ENCODE results near the gene ST6GAL1. TPM values are rescaled to one million over a fixed set of nuclear protein-coding genes. Genes with fewer than 3 reads are reported as not detected.

ST6GAL1 gene
- total and polyA plus RNA-seq, 4 donors: 28.9 to 44.6 (median 34.6) TPM

DNA sequence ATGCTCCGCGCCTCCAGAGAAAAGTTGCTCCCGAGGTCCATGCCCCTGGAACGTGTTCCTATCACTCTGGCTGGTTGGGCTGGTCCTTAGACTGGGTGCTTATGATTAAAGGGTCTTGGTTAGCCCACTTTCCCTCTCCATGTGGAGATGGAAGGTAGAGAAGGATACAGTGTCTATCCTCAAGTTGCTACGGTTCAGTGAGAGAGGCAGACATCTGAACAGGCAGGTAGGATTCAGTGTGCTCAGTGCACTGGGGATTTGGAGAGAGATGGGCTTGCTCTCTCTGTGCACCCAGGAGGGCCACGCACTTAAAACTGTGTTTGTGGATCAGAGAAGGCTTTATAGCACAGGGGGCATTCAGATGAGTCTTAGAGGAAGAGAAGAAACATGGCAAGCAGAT lies 146.0 kb downstream of the ST6GAL1 start:
- Histone ChIP-seq H3K4me3 (ENCODE audit: low read depth, low read length) (no peak overlapping the region), H3K9me3 (ENCODE audit: control insufficient read depth, insufficient read depth, low read length) (no peaks in the 10 kb centered on the region), H3K27me3 (ENCODE audit: control insufficient read depth, insufficient read depth, low read length) (no peaks in the 10 kb centered on the region), H3K4me1 (ENCODE audit: control insufficient read depth, insufficient read depth, low read length) (no peaks in the 10 kb centered on the region), H3K36me3 (ENCODE audit: control insufficient read depth, insufficient read depth, low read length) (no peaks in the 10 kb centered on the region), H3K27ac (ENCODE audit: low read depth, low read length) (no peak overlapping the region)
- no peak for DNase-seq (ENCODE audit: low read depth in 4 of 6, low spot score in 6 of 6)
- 87% methylated on average over 5 of the region's 6 CpGs for WGBS (ENCODE audit: insufficient coverage)

DNA sequence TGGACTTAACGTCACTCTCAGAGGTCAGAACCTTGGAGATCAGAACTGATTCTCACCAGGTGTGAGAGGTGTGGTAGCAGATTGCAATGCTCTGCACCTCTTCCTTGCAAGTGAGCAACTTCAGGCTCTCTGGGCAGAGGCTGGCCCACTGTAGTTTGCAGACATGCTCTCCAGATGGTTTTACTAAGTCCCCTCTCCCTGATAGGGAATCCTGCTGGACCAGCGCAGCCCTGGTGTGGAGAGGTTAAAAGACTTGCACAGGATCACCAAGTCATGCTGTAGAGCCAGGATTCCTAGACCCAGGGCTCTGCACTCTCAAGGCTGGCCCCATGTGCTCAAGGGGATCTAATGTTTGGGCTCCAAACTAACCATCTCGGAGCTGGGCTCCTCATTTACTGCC lies 146.8 kb downstream of the ST6GAL1 start:
- H3K4me3 ChIP-seq (ENCODE audit: low read depth, low read length): no peak overlapping the region
- 96% methylated on average over 2 of the region's 3 CpGs for whole genome bisulfite sequencing (ENCODE audit: insufficient coverage)
- H3K27me3 ChIP-seq (ENCODE audit: control insufficient read depth, insufficient read depth, low read length): no peaks in the 10 kb centered on the region

DNA sequence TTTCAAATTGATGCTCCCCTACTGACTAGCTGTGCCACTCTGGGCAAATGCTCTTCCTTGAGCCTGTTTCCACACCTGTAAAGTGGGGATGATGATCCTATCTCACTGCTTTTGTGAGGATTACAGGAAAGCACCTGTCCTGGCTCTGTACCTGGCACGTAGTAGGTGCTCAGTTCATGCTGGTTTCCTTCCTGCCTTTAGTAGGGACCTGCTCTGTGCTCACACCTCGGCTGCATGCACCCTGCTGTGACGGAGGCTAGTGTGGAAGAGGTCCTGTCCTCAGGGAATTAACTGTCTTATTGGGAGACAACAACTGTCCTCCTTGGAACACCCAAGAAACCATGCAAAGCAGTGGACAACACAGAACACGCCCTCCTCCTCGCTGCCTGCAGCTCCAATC lies 147.2 kb downstream of the ST6GAL1 start:
- H3K4me1 ChIP-seq (ENCODE audit: control insufficient read depth, insufficient read depth, low read length): no peaks in the 10 kb centered on the region
- H3K36me3 ChIP-seq (ENCODE audit: control insufficient read depth, insufficient read depth, low read length): no peaks in the 10 kb centered on the region
- H3K9me3 ChIP-seq (ENCODE audit: control insufficient read depth, insufficient read depth, low read length): no peaks in the 10 kb centered on the region
- no peak overlapping the region for H3K27ac ChIP-seq (ENCODE audit: low read depth, low read length)
- H3K4me3 ChIP-seq (ENCODE audit: low read depth, low read length): no peak overlapping the region
- 86% methylated on average over 3 of the region's 5 CpGs for WGBS (ENCODE audit: insufficient coverage)
- DNase-seq (ENCODE audit: low read depth in 4 of 6, low spot score in 6 of 6): no peak
- H3K27me3 ChIP-seq (ENCODE audit: control insufficient read depth, insufficient read depth, low read length): no peaks in the 10 kb centered on the region

More for the DNA sequence above, 146.8 kb downstream of the ST6GAL1 start:
- Histone ChIP-seq H3K4me1 (ENCODE audit: control insufficient read depth, insufficient read depth, low read length) (no peaks in the 10 kb centered on the region), H3K27ac (ENCODE audit: low read depth, low read length) (no peak overlapping the region), H3K36me3 (ENCODE audit: control insufficient read depth, insufficient read depth, low read length) (no peaks in the 10 kb centered on the region), H3K9me3 (ENCODE audit: control insufficient read depth, insufficient read depth, low read length) (no peaks in the 10 kb centered on the region)
- no peak for DNase-seq (ENCODE audit: low read depth in 4 of 6, low spot score in 6 of 6)

DNA sequence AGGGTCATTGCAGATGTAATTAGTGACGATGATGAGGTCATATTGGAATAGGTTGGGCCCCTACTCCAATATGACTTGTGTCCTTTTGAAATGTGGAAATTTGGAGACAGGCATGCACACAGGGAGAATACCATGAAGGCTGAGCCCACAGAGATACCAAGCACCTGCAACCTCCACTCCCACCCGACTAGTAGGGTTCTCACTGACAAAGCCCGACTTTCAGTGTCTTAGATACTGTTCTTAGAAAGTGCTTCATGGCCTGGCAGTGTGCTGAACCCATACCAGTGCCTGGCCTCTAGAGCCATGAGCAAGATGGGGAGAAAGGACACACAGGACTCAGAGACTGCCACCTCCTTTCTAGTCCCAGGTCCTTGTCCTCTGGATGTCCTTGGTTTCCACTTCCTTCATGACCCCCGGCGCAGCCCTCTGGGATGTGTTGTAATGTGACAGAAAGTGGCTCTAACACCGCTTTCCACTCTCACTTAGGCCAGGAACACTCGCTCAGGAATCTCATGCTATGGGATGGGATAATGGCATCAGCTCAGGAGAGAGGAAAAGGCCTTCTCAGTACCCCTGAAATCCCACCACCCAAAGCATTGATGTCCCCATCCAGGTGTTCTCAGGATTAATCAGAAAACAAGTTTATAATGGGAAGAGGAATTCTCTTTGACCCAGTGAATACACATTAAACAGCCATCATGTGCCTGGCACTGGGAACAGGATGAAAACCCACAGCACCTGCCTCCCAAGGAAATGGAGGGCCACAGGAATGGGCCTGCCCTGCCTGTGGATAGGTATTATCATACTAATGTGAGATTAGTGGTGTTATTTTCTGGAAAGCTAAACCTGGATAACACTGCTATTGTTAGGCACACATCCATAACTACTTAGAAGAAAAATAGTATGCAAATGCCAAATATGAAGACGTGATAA lies 149.0 kb downstream of the ST6GAL1 start:
- Histone ChIP-seq H3K27ac (ENCODE audit: low read depth, low read length) (no peak overlapping the region), H3K36me3 (ENCODE audit: control insufficient read depth, insufficient read depth, low read length) (no peaks in the 10 kb centered on the region), H3K4me1 (ENCODE audit: control insufficient read depth, insufficient read depth, low read length) (no peaks in the 10 kb centered on the region), H3K4me3 (ENCODE audit: low read depth, low read length) (no peak overlapping the region), H3K27me3 (ENCODE audit: control insufficient read depth, insufficient read depth, low read length) (no peaks in the 10 kb centered on the region), H3K9me3 (ENCODE audit: control insufficient read depth, insufficient read depth, low read length) (no peaks in the 10 kb centered on the region)
- WGBS (ENCODE audit: insufficient coverage): 93% methylated on average over 2 of the region's 8 CpGs
- no peak for DNase-seq (ENCODE audit: low read depth in 4 of 6, low spot score in 6 of 6)

DNA sequence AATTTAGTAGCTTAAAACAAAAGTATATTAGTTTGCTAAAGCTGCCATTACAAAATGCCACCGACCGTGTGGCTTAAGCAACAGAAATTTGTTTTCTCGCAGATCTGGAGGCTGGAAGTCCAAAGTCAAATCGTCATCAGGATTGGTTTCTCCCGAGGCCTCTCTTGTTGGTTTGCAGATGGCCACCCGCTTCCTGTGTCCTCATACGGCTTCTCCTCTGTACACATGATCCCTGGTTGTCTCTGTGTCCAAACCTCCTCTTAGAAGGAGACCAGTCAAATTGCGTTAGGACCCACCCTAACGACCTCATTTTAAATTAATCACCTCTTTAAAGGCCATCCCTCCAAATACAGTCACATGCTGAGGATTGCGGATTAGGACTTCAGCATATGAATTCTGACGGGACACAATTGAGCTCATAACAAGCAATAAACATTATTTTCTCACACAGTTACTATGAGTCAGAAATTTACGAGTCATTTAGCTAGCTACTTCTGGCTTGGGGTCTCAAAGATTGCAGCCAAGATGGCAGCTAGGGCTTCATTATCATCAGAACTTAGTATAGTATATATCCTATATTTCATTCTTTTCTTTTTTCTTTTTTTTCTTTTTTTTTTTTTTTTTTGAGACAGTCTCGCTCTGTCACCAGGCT lies 150.6 kb downstream of the ST6GAL1 start:
- Histone ChIP-seq H3K27ac (ENCODE audit: low read depth, low read length) (no peak overlapping the region), H3K4me1 (ENCODE audit: control insufficient read depth, insufficient read depth, low read length) (no peaks in the 10 kb centered on the region), H3K27me3 (ENCODE audit: control insufficient read depth, insufficient read depth, low read length) (no peaks in the 10 kb centered on the region), H3K36me3 (ENCODE audit: control insufficient read depth, insufficient read depth, low read length) (no peaks in the 10 kb centered on the region), H3K9me3 (ENCODE audit: control insufficient read depth, insufficient read depth, low read length) (no peaks in the 10 kb centered on the region), H3K4me3 (ENCODE audit: low read depth, low read length) (no peak overlapping the region)
- 93% methylated on average over 11 of the region's 13 CpGs for WGBS (ENCODE audit: insufficient coverage)
- no peak for DNase-seq (ENCODE audit: low read depth in 4 of 6, low spot score in 6 of 6)

DNA sequence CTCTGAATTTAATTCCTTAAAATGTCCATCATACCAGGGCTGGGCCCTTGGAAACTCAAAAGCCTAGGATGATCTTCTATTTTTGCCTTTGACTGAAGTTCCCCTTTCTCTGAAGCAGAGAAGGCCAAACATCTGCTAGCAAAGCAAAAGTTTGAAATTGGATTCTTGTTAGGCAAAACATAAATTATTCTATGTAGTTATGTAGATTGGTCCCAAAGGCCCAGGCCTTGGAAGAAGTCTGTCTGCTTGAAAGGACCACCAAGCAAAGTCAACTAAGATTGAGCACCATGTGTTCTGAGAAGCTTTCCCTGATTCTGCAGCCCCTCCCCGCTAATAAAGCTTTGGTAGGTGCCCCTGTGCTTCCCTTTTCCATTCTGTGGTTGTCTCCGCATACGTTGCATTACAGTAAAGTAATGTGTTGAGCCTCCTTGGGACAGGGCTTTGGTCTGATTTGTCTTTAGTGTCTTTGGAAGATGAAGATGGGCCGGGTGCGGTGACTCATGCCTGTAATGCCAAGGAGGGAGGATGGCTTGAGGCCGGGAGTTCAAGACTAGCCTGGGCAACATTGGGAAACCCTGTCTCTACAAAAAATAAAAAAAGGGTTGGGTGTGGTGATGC lies 152.5 kb downstream of the ST6GAL1 start:
- no peaks in the 10 kb centered on the region for H3K4me1 ChIP-seq (ENCODE audit: control insufficient read depth, insufficient read depth, low read length)
- peaks cover 1% of the 10 kb centered on the region for H3K9me3 ChIP-seq (ENCODE audit: control insufficient read depth, insufficient read depth, low read length)
- no peak overlapping the region for H3K27ac ChIP-seq (ENCODE audit: low read depth, low read length)
- no peak overlapping the region for H3K4me3 ChIP-seq (ENCODE audit: low read depth, low read length)
- no peaks in the 10 kb centered on the region for H3K27me3 ChIP-seq (ENCODE audit: control insufficient read depth, insufficient read depth, low read length)
- WGBS (ENCODE audit: insufficient coverage): 91% methylated on average over 6 of the region's 6 CpGs
- no peaks in the 10 kb centered on the region for H3K36me3 ChIP-seq (ENCODE audit: control insufficient read depth, insufficient read depth, low read length)
- DNase-seq (ENCODE audit: low read depth in 4 of 6, low spot score in 6 of 6): no peak

DNA sequence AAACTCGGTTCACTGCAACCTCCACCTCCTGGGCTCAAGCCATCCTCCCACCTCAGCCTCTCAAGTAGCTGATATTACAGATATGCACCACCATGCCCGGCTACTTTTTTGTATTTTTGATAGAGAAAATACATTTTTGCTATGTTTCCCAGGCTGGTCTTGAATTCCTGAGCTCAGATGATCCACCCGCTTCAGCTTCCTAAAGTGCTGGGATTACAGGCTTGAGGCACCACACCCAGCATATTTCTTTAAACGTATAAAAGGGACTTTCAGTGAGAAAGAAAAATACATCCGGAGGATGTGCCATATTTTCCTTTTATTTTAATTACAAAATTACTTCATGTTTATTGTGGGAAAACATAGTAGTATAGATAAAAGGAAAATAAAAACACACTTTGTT lies 153.8 kb downstream of the ST6GAL1 start:
- peaks cover 1% of the 10 kb centered on the region for H3K9me3 ChIP-seq (ENCODE audit: control insufficient read depth, insufficient read depth, low read length)
- H3K27me3 ChIP-seq (ENCODE audit: control insufficient read depth, insufficient read depth, low read length): no peaks in the 10 kb centered on the region
- no peak overlapping the region for H3K4me3 ChIP-seq (ENCODE audit: low read depth, low read length)
- no peaks in the 10 kb centered on the region for H3K4me1 ChIP-seq (ENCODE audit: control insufficient read depth, insufficient read depth, low read length)
- no peak for DNase-seq (ENCODE audit: low read depth in 4 of 6, low spot score in 6 of 6)
- no peaks in the 10 kb centered on the region for H3K36me3 ChIP-seq (ENCODE audit: control insufficient read depth, insufficient read depth, low read length)
- no peak overlapping the region for H3K27ac ChIP-seq (ENCODE audit: low read depth, low read length)
- no CpG with 5 or more reads among the region's 5 CpGs for WGBS (ENCODE audit: insufficient coverage)

DNA sequence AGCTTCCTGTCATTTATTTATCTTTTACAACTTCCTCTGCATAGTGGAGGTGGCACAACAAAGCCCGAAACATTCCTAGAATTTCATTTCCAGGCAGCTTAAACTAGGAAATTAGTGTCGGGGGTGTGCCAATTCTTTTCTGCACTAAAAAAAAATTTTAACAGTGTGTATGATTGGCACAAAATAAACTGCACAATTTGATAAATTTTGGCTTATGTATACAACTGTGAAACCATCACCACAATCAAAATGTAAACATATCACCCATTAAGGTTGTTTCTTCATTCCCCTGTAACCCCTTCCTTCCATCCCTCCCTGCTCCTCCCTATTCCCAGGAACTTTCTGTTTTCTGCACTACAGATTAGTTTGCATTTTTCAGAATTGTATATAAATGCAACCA lies 154.3 kb downstream of the ST6GAL1 start:
- no peaks in the 10 kb centered on the region for H3K4me1 ChIP-seq (ENCODE audit: control insufficient read depth, insufficient read depth, low read length)
- no peak overlapping the region for H3K27ac ChIP-seq (ENCODE audit: low read depth, low read length)
- DNase-seq (ENCODE audit: low read depth in 4 of 6, low spot score in 6 of 6): no peak
- peaks cover 1% of the 10 kb centered on the region for H3K9me3 ChIP-seq (ENCODE audit: control insufficient read depth, insufficient read depth, low read length)
- no CpG with 5 or more reads among the region's 2 CpGs for WGBS (ENCODE audit: insufficient coverage)
- H3K36me3 ChIP-seq (ENCODE audit: control insufficient read depth, insufficient read depth, low read length): no peaks in the 10 kb centered on the region
- H3K4me3 ChIP-seq (ENCODE audit: low read depth, low read length): no peak overlapping the region
- H3K27me3 ChIP-seq (ENCODE audit: control insufficient read depth, insufficient read depth, low read length): no peaks in the 10 kb centered on the region

DNA sequence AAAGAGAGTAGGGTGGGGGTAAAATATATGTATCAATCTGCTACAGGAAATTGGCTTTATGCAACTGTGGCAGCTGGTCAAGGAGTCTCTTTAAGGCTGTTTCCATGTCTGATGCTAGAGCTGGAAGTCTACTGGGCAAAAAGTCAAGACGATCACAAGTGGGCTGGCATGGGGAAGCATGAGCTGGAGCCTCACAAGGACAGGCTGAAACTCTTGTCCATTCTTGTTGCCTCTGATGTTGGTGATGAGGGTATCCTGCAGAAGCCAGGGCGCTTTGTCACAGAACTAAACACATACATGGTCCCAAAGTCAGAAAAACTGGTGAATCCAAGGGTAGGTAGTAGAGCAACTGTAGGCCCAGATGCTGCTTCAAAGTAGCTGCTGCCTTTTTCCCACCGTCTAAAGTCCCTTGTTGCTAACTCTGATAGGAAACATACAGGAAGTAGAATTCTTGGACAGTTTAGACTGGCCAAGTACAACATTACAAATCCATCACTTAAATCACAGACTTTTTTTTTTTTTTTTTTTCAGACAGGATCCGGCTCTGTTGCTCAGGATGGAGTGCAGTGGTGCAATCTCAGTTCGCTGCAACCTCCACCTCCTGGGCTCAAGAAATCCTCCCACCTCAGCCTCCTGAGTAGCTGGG lies 154.8 kb downstream of the ST6GAL1 start:
- WGBS (ENCODE audit: insufficient coverage): 89% methylated on average over 1 of the region's 5 CpGs

More for the DNA sequence above, 154.8 kb downstream of the ST6GAL1 start:
- DNase-seq (ENCODE audit: low read depth in 4 of 6, low spot score in 6 of 6): no peak
- H3K27me3 ChIP-seq (ENCODE audit: control insufficient read depth, insufficient read depth, low read length): no peaks in the 10 kb centered on the region
- no peak overlapping the region for H3K4me3 ChIP-seq (ENCODE audit: low read depth, low read length)
- no peaks in the 10 kb centered on the region for H3K4me1 ChIP-seq (ENCODE audit: control insufficient read depth, insufficient read depth, low read length)
- H3K9me3 ChIP-seq (ENCODE audit: control insufficient read depth, insufficient read depth, low read length): peaks cover 1% of the 10 kb centered on the region
- no peaks in the 10 kb centered on the region for H3K36me3 ChIP-seq (ENCODE audit: control insufficient read depth, insufficient read depth, low read length)
- no peak overlapping the region for H3K27ac ChIP-seq (ENCODE audit: low read depth, low read length)

Measured in spinal cord (tissue), 10 donors.